Measurements from ENCODE around the gene ITFG1. TPM values are rescaled to one million over a fixed set of nuclear protein-coding genes. Genes with fewer than 3 reads are reported as not detected.

The ITFG1 gene
- 81.3 and 185 TPM in 2 replicates for total RNA-seq (2011; cell fraction: chromatin; rRNA removed; ENCODE audit: low replicate concordance)
- 70.9 and 95.7 TPM in 2 replicates for total RNA-seq (2011; cell fraction: nucleolus; rRNA removed)
- 123 and 138 TPM in 2 replicates for total RNA-seq (2011; cell fraction: nucleoplasm; rRNA removed)
- 24.3 and 27.1 TPM in 2 replicates for total RNA-seq (2014; rRNA removed)
- 60.7 and 66.9 TPM in 2 replicates for total RNA-seq (2014; rRNA removed; fragmentation: Illumina TruSeq; extraction: Trizol)
- total RNA-seq (2015; rRNA removed; fragmentation: Illumina TruSeq; extraction: Trizol), result 53.2 and 55.4 TPM in 2 replicates
- 35.8 and 37.1 TPM in 2 replicates for total RNA-seq (2021)
- 66.1 and 83.5 TPM in 2 replicates for polyA plus RNA-seq (2011; rRNA removed)
- 20.0 and 37.0 TPM in 2 replicates for polyA plus RNA-seq (2011; cell fraction: cytosol; rRNA removed)
- polyA plus RNA-seq (2011; cell fraction: nucleus; rRNA removed), result 18.4 and 29.4 TPM in 2 replicates
- 35.0 and 36.9 TPM in 2 replicates for polyA plus RNA-seq (2012)
- polyA plus RNA-seq (2014; fragmentation: Illumina TruSeq; extraction: Trizol), result 50.8 and 61.1 TPM in 2 replicates
- polyA plus RNA-seq (2014; fragmentation: Nextera tagmentation; extraction: Ambion mirVana), result 10 to 100 TPM; 17.1 to 21.9 TPM
- 24.5 and 24.7 TPM in 2 replicates for polyA plus RNA-seq (2014; rRNA removed)
- 73.3 and 75.5 TPM in 2 replicates for polyA minus RNA-seq (2011; rRNA and poly(A)+ RNA removed)
- polyA minus RNA-seq (2011; cell fraction: cytosol; rRNA and poly(A)+ RNA removed), result 13.7 and 22.6 TPM in 2 replicates
- 51.2 and 69.6 TPM in 2 replicates for polyA minus RNA-seq (2011; cell fraction: nucleus; rRNA and poly(A)+ RNA removed)
- percentile 78 among the genes with signal in this experiment for Bru-seq, nascent RNA
- percentile 82 among the genes with signal in this experiment for BruChase-seq, experiment 1, labeled RNA remaining after a 2-hour chase
- BruChase-seq, experiment 2, labeled RNA remaining after a 6-hour chase, result percentile 82 among the genes with signal in this experiment
- long read RNA-seq, experiment 1, transcript ITFG1-201 (18 exons, 3,400 nt), result major isoform, 244 of 336 reads
- long read RNA-seq, experiment 1, partial matches to known transcripts, result 39 of 336 reads
- long read RNA-seq, experiment 1, other reads (novel, unspliced or antisense), result 53 of 336 reads
- long read RNA-seq, experiment 2, transcript ITFG1-201 (18 exons, 3,400 nt), result major isoform, 8 of 32 reads
- long read RNA-seq, experiment 2, partial matches to known transcripts, result 9 of 32 reads
- long read RNA-seq, experiment 2, other reads (novel, unspliced or antisense), result 13 of 32 reads
- long read RNA-seq, experiment 3, transcript ITFG1-201 (18 exons, 3,400 nt), result major isoform, 48 of 73 reads
- long read RNA-seq, experiment 3, partial matches to known transcripts, result 4 of 73 reads
- long read RNA-seq, experiment 3, other reads (novel, unspliced or antisense), result 21 of 73 reads

GRCh38 chr16:47460711-47461597, at the start of gene ITFG1, which contains the start of gene PHKB:
Gene ITFG1 (minus strand): TSS chr16:47461063. CDS start chr16:47461045, 18 bp downstream.
Gene PHKB (plus strand): TSS chr16:47461331. CDS start chr16:47461351, 20 bp downstream.
- intact Hi-C loops (cut with micrococcal nuclease) (loop anchor here (5.0 to 10.0 kb wide), 3 partner anchors 114 to 319 kb away; partner anchors contain the start of gene NETO2), in situ Hi-C loops (cut with MboI) (no loop called here)
- peak within 1 kb of the TSS; percentile 95 for H3K4me2 ChIP-seq (ENCODE audit: insufficient read depth, low read length)
- H4K20me1 ChIP-seq (replicated peaks; ENCODE audit: control insufficient read depth, insufficient read depth, low read length), result no peaks in the 10 kb centered on the region
- H3K27ac ChIP-seq (ENCODE audit: extremely low read depth, low read depth, low read length), result peak within 1 kb of the TSS; percentile 99
- WGBS (ENCODE audit: insufficient coverage, low coverage, missing lambda C conversion rate), result under 1% methylated on average over 29 of the region's 82 CpGs
- peaks cover 88% of the 10 kb centered on the region for H3K79me2 ChIP-seq (ENCODE audit: control insufficient read depth, insufficient read depth, low read length)
- H3K9ac ChIP-seq (ENCODE audit: insufficient read depth in 1 of 2, low read depth in 2 of 2, low read length in 2 of 2), result peak within 1 kb of the TSS; percentile 98 to 99
- no peak for FAIRE-seq
- ChIA-PET POLR2A (interaction anchor here (0.6 to 3.8 kb wide), 11 partner anchors 11 to 419 kb away, joined by 3 to 21 read pairs (median 4); no protein-coding TSS in a partner anchor), CTCF (ENCODE audit: low intra/inter-chr PET ratio) (no interaction called here)
- H2AFZ ChIP-seq (ENCODE audit: low read depth, low read length), result peak within 1 kb of the TSS; percentile 94
- H3K4me3 ChIP-seq, result peak within 1 kb of the TSS; percentile 56
- H3K9me1 ChIP-seq (ENCODE audit: control insufficient read depth, insufficient read depth, low read length), result no peaks in the 10 kb centered on the region
- peak; percentile 76 for ATAC-seq
- H3K4me1 ChIP-seq (replicated peaks in 1 of 2; ENCODE audit: control insufficient read depth in 2 of 2, insufficient read depth in 2 of 2, low read length in 2 of 2), result peaks cover 0 to 19% of the 10 kb centered on the region in 2 experiments; a peak in 3 of 5 replicates
- H3K27me3 ChIP-seq (ENCODE audit: control insufficient read depth in 2 of 2, insufficient read depth in 2 of 2, low read length in 2 of 2), result no peaks in the 10 kb centered on the region
- no TSS peak for BruUV-seq (replicated peaks)
- peak; percentile 88 to 95 (median 90) for DNase-seq (ENCODE audit: extremely low read depth in 1 of 4, low spot score in 3 of 4)
- peaks cover 37% of the 10 kb centered on the region; the same call in 2 of the 3 replicates for H3K36me3 ChIP-seq (ENCODE audit: control insufficient read depth, insufficient read depth, low read length)
- no peaks in the 10 kb centered on the region for H3K9me3 ChIP-seq (replicated peaks; ENCODE audit: control insufficient read depth, insufficient read depth, low read depth, low read length)
- TF ChIP-seq HSF4 (CRISPR knock-in tag; IDR thresholded peaks at IDR 0.05; ENCODE audit: borderline replicate concordance) (no peak), CHD1 (IDR thresholded peaks at IDR 0.05; ENCODE audit: low read length) (peak; percentile 66), SP1 (CRISPR knock-in tag; IDR thresholded peaks at IDR 0.05) (peak; percentile 86), KDM2B (CRISPR knock-in tag; IDR thresholded peaks at IDR 0.05) (no peak), SIN3B (IDR thresholded peaks at IDR 0.05; ENCODE audit: low read depth) (peak; percentile 66), JUND (IDR thresholded peaks at IDR 0.05; ENCODE audit: borderline replicate concordance, low read depth, low read length) (0 out of 2 replicates have a peak, but pooled peaks have one; percentile 8), JUND (tag; IDR thresholded peaks at IDR 0.05; ENCODE audit: borderline replicate concordance, low read depth, low read length) (no peak; the same call in 2 of the 3 replicates), ZBTB8A (IDR thresholded peaks at IDR 0.05; ENCODE audit: partially characterized antibody) (no peak), ZNF436 (CRISPR knock-in tag; IDR thresholded peaks at IDR 0.05) (no peak), ID3 (CRISPR knock-in tag; IDR thresholded peaks at IDR 0.05) (no peak), ID3 (tag; IDR thresholded peaks at IDR 0.05) (0 out of 2 replicates have a peak, but pooled peaks have one; percentile 12), CHD4 (IDR thresholded peaks at IDR 0.05; ENCODE audit: insufficient read depth, insufficient replicate concordance, low read depth, low read length, poor library complexity, severe bottlenecking) (no peak)
- TF ChIP-seq, protein P1, sequence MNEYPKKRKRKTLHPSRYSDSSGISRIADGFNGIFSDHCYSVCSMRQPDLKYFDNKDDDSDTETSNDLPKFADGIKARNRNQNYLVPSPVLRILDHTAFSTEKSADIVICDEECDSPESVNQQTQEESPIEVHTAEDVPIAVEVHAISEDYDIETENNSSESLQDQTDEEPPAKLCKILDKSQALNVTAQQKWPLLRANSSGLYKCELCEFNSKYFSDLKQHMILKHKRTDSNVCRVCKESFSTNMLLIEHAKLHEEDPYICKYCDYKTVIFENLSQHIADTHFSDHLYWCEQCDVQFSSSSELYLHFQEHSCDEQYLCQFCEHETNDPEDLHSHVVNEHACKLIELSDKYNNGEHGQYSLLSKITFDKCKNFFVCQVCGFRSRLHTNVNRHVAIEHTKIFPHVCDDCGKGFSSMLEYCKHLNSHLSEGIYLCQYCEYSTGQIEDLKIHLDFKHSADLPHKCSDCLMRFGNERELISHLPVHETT (CRISPR knock-in tag; conservative IDR thresholded peaks at IDR 0.05 in 1 of 2, IDR thresholded peaks at IDR 0.05 in 1 of 2), result no peak
